K562 (cell line): ENCODE measurements around the gene XPA. TPM values are rescaled to one million over a fixed set of nuclear protein-coding genes. Genes with fewer than 3 reads are reported as not detected.

Experiments
- NFE2L1 ChIP-seq: fragments of 450-650 bp; IDR thresholded peaks from 2 replicates; pipeline ENCODE4 v1.6.1; 2016; ENCODE audit warnings: missing genetic modification characterization, low read depth, mild to moderate bottlenecking, missing compliant biosample characterization, moderate library complexity, borderline replicate concordance
- SAP30 ChIP-seq: fragments of 200-600 bp; sonication (generic); IDR thresholded peaks from 2 replicates; pipeline ENCODE4 v1.6.1; 2012; ENCODE audit warnings: borderline replicate concordance, low read depth, mild to moderate bottlenecking, moderate library complexity, low read length, control low read depth, inconsistent platforms; ENCODE audit not compliant: insufficient read depth, poor library complexity, severe bottlenecking
- ZNF124 ChIP-seq: sonication (generic); formaldehyde crosslinking; IDR thresholded peaks from 2 replicates; pipeline ENCODE4 v1.8.1; 2022; ENCODE audit warnings: missing genetic modification reagents
- ZNF146 ChIP-seq: IDR thresholded peaks from one replicate; pipeline ENCODE4 v1.6.1; 2018; ENCODE audit warnings: missing compliant biosample characterization; ENCODE audit not compliant: unreplicated experiment
- polyA plus RNA-seq, 8 experiments: library from polyadenylated mRNA; depleted of rRNA in 4 of 8; stranded (reverse) in 5 of 8; unstranded in 3 of 8; fragments of >200 nt; fragmentation: Nextera tagmentation in 2 of 8; fragmentation: Illumina TruSeq in 1 of 8; extraction: Ambion mirVana in 2 of 8; extraction: Trizol in 1 of 8; gene quantifications; 2 replicates each; pipeline versions ENCODE4 v1.2.1 to v1.2.3, GENCODE V29; 2011 to 2014; ENCODE audit warnings: inconsistent platforms in 1 of 8, missing spikeins in 1 of 8
- total RNA-seq, 7 experiments: library from RNA; depleted of rRNA in 6 of 7; stranded (reverse); fragments of >200 nt in 6 of 7; fragmentation: Illumina TruSeq in 2 of 7; extraction: Trizol in 2 of 7; gene quantifications; 2 replicates each; pipeline versions ENCODE4 v1.2.1 to v1.2.3, GENCODE V29; 2011 to 2021; ENCODE audit warnings: low replicate concordance in 1 of 7
- TF ChIP-seq, protein P1 (sequence below): fragments of 450-650 bp; IDR thresholded peaks from 2 replicates; pipeline ENCODE4 v1.7.1; 2018; ENCODE audit warnings: mild to moderate bottlenecking, low read depth; ENCODE audit not compliant: partially characterized antibody
- TF ChIP-seq, protein P2 (sequence below): IDR thresholded peaks from 2 replicates; pipeline ENCODE4 v1.6.1; 2011; ENCODE audit warnings: borderline replicate concordance, low read depth, mild to moderate bottlenecking, moderate library complexity, low read length; ENCODE audit not compliant: insufficient read depth, poor library complexity, severe bottlenecking
- TF ChIP-seq, protein P3 (sequence below), 2 experiments: fragments of 450-650 bp; IDR thresholded peaks; 2 replicates each; pipeline ENCODE4 v1.6.1; 2018; ENCODE audit warnings: mild to moderate bottlenecking in 2 of 2, low read depth in 1 of 2; ENCODE audit not compliant: partially characterized antibody in 2 of 2

The XPA gene
- total and polyA plus RNA-seq, 9 of the 15 experiments (the other 6 are each of a cell fraction or from before 2014, with no cell fraction given) = 5.1 to 18.2 (median 14.1) TPM

DNA sequence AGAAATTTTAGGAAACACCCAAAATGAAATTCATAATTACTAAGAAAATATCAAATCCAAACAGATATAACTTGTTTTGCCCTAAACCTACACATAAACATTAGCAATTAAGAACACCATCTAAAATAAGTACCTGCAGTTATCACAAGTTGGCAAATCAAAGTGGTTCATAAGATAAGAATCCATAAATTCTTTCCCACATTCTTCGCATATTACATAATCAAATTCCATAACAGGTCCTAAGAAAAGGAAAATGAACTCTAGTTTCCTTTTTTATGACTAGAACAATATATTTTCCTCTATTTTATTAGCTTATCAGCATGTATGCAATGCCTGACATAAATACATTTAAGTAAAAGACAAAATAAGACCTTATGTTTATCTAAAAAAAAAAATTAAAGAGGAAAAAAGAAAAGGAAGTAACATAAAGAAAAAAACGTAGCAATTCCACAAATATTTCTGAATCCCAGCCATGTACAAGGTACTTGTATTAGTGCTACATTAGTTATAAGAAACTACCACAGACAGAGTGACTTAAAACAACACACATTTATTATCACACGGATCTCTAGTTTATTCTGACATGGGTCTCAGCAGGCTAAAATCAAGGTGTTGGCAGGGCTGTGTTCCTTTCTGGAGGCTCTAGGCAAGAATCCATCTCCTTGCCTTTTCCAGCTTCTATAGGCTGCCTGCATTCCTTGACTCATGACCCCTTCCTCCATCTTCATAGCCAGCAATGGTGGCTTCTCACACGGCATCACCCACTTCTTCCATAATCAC lies 7.5 kb downstream of the XPA start (continued):
- TF ChIP-seq, protein P1, sequence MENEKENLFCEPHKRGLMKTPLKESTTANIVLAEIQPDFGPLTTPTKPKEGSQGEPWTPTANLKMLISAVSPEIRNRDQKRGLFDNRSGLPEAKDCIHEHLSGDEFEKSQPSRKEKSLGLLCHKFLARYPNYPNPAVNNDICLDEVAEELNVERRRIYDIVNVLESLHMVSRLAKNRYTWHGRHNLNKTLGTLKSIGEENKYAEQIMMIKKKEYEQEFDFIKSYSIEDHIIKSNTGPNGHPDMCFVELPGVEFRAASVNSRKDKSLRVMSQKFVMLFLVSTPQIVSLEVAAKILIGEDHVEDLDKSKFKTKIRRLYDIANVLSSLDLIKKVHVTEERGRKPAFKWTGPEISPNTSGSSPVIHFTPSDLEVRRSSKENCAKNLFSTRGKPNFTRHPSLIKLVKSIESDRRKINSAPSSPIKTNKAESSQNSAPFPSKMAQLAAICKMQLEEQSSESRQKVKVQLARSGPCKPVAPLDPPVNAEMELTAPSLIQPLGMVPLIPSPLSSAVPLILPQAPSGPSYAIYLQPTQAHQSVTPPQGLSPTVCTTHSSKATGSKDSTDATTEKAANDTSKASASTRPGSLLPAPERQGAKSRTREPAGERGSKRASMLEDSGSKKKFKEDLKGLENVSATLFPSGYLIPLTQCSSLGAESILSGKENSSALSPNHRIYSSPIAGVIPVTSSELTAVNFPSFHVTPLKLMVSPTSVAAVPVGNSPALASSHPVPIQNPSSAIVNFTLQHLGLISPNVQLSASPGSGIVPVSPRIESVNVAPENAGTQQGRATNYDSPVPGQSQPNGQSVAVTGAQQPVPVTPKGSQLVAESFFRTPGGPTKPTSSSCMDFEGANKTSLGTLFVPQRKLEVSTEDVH = no peak
- TF ChIP-seq, protein P2, sequence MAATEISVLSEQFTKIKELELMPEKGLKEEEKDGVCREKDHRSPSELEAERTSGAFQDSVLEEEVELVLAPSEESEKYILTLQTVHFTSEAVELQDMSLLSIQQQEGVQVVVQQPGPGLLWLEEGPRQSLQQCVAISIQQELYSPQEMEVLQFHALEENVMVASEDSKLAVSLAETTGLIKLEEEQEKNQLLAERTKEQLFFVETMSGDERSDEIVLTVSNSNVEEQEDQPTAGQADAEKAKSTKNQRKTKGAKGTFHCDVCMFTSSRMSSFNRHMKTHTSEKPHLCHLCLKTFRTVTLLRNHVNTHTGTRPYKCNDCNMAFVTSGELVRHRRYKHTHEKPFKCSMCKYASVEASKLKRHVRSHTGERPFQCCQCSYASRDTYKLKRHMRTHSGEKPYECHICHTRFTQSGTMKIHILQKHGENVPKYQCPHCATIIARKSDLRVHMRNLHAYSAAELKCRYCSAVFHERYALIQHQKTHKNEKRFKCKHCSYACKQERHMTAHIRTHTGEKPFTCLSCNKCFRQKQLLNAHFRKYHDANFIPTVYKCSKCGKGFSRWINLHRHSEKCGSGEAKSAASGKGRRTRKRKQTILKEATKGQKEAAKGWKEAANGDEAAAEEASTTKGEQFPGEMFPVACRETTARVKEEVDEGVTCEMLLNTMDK = no peak
- TF ChIP-seq ZNF146 = no peak
- TF ChIP-seq, protein P3, sequence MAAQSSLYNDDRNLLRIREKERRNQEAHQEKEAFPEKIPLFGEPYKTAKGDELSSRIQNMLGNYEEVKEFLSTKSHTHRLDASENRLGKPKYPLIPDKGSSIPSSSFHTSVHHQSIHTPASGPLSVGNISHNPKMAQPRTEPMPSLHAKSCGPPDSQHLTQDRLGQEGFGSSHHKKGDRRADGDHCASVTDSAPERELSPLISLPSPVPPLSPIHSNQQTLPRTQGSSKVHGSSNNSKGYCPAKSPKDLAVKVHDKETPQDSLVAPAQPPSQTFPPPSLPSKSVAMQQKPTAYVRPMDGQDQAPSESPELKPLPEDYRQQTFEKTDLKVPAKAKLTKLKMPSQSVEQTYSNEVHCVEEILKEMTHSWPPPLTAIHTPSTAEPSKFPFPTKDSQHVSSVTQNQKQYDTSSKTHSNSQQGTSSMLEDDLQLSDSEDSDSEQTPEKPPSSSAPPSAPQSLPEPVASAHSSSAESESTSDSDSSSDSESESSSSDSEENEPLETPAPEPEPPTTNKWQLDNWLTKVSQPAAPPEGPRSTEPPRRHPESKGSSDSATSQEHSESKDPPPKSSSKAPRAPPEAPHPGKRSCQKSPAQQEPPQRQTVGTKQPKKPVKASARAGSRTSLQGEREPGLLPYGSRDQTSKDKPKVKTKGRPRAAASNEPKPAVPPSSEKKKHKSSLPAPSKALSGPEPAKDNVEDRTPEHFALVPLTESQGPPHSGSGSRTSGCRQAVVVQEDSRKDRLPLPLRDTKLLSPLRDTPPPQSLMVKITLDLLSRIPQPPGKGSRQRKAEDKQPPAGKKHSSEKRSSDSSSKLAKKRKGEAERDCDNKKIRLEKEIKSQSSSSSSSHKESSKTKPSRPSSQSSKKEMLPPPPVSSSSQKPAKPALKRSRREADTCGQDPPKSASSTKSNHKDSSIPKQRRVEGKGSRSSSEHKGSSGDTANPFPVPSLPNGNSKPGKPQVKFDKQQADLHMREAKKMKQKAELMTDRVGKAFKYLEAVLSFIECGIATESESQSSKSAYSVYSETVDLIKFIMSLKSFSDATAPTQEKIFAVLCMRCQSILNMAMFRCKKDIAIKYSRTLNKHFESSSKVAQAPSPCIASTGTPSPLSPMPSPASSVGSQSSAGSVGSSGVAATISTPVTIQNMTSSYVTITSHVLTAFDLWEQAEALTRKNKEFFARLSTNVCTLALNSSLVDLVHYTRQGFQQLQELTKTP (IDR thresholded peaks at IDR 0.05; ENCODE audit: low read depth in 1 of 2, partially characterized antibody in 2 of 2) = no peak
- no peak for TF ChIP-seq SAP30
- TF ChIP-seq NFE2L1 (tag) = no peak
- no peak for TF ChIP-seq ZNF124
